ENCODE measurements around the gene ARHGEF33. TPM values are rescaled to one million over a fixed set of nuclear protein-coding genes. Genes with fewer than 3 reads are reported as not detected.

The ARHGEF33 gene
- polyA plus RNA-seq, 1 experiment = 0.32 TPM

DNA sequence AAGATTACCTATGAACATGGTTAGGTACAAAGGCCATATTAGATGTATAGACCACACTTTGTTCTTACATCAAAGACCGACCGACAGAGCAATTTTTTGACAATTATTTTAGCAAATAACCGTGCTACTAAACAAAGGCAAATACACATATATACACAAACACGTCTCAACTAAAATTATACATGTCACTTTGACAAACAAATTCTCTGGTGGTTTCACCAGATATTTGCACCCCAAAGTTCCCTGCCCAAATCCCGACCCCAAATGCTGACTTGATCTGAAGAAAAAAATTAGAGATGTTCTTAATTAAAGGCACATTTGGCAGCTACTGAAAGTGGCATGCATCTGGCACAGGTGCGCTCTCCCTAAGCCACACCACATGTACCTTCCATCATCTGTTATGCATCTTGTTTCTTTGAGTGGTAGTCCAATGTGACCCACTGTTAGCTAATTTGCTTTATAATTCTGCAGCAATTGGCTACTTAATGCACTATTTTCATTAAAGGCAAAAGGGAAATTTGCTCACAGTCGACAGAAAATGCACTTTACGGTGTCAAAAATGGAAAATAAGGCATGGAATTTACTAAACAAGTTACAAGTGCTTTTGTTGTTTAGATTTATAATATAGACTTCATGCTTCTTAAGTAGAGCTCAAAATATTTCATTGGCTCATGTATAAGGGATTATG is 92.1 kb downstream of the ARHGEF33 start:
- no peaks in the 10 kb centered on the region for H3K9me3 ChIP-seq (ENCODE audit: control insufficient read depth, insufficient read depth, low read length)
- no peak overlapping the region for H3K4me3 ChIP-seq (ENCODE audit: low read depth, low read length)
- ChIA-PET POLR2A (no interaction called here), CTCF (no interaction called here)
- TF ChIP-seq, protein P1, sequence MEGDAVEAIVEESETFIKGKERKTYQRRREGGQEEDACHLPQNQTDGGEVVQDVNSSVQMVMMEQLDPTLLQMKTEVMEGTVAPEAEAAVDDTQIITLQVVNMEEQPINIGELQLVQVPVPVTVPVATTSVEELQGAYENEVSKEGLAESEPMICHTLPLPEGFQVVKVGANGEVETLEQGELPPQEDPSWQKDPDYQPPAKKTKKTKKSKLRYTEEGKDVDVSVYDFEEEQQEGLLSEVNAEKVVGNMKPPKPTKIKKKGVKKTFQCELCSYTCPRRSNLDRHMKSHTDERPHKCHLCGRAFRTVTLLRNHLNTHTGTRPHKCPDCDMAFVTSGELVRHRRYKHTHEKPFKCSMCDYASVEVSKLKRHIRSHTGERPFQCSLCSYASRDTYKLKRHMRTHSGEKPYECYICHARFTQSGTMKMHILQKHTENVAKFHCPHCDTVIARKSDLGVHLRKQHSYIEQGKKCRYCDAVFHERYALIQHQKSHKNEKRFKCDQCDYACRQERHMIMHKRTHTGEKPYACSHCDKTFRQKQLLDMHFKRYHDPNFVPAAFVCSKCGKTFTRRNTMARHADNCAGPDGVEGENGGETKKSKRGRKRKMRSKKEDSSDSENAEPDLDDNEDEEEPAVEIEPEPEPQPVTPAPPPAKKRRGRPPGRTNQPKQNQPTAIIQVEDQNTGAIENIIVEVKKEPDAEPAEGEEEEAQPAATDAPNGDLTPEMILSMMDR (IDR thresholded peaks at IDR 0.05; ENCODE audit: low read depth, low read length) = no peak
- no peak for DNase-seq (ENCODE audit: low read depth, low spot score)
- H3K27me3 ChIP-seq (ENCODE audit: control insufficient read depth, insufficient read depth, low read length) = no peaks in the 10 kb centered on the region
- no peak overlapping the region for H3K27ac ChIP-seq (ENCODE audit: low read depth, low read length)

- no peak for DNase-seq (ENCODE audit: low read depth, low spot score)
- TF ChIP-seq, protein P1 (IDR thresholded peaks at IDR 0.05; ENCODE audit: low read depth, low read length) = no peak
- ChIA-PET POLR2A (no interaction called here), CTCF (no interaction called here)
- Histone ChIP-seq H3K27me3 (ENCODE audit: control insufficient read depth, insufficient read depth, low read length) (no peaks in the 10 kb centered on the region), H3K27ac (ENCODE audit: low read depth, low read length) (no peak overlapping the region), H3K9me3 (ENCODE audit: control insufficient read depth, insufficient read depth, low read length) (no peaks in the 10 kb centered on the region), H3K4me3 (ENCODE audit: low read depth, low read length) (no peak overlapping the region)
These were observed 92.8 kb downstream of the ARHGEF33 start for GRCh38 chr2:38982498-38982897.

GRCh38 chr2:38988716-38989115 is 99.0 kb downstream of the ARHGEF33 start:
- POLR2A ChIA-PET = no interaction called here
- Histone ChIP-seq H3K4me3 (ENCODE audit: low read depth, low read length) (no peak overlapping the region), H3K27ac (ENCODE audit: low read depth, low read length) (no peak overlapping the region), H3K27me3 (ENCODE audit: control insufficient read depth, insufficient read depth, low read length) (no peaks in the 10 kb centered on the region), H3K9me3 (ENCODE audit: control insufficient read depth, insufficient read depth, low read length) (no peaks in the 10 kb centered on the region)
- TF ChIP-seq, protein P1 (IDR thresholded peaks at IDR 0.05; ENCODE audit: low read depth, low read length) = no peak
- CTCF ChIA-PET = interaction anchor here (0.8 to 3.4 kb wide), 2 partner anchors 41 to 239 kb away, joined by 3 to 13 read pairs; no protein-coding TSS in a partner anchor
- DNase-seq (ENCODE audit: low read depth, low spot score) = no peak

DNA sequence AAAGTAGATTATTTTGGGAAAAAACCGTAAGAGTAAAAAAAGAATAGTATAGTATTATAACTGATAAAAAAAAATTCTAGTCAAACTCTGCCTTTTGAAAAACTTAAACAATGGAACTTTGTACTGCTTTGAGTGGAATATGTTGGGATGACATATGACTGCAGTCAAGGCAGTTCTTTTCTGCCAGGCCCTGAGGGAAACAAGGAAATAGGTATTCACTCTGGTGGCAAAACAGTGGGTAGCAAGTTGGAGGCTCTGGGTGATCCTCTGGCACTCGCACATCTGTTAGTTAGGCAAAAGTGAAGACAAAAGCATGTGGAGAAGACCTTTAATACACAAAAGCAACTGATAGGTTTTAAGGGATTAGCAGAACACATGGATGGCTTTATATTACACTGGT is 102.2 kb downstream of the ARHGEF33 start:
- Histone ChIP-seq H3K27me3 (ENCODE audit: control insufficient read depth, insufficient read depth, low read length) (no peaks in the 10 kb centered on the region), H3K4me3 (ENCODE audit: low read depth, low read length) (no peak overlapping the region), H3K27ac (ENCODE audit: low read depth, low read length) (no peak overlapping the region), H3K9me3 (ENCODE audit: control insufficient read depth, insufficient read depth, low read length) (no peaks in the 10 kb centered on the region)
- POLR2A ChIA-PET = no interaction called here
- no peak for DNase-seq (ENCODE audit: low read depth, low spot score)
- TF ChIP-seq, protein P1 (IDR thresholded peaks at IDR 0.05; ENCODE audit: low read depth, low read length) = no peak
- CTCF ChIA-PET = no interaction called here

GRCh38 chr2:38997781-38998180 is 108.1 kb downstream of the ARHGEF33 start:
- peak; percentile 88 for DNase-seq (ENCODE audit: low read depth, low spot score)
- Histone ChIP-seq H3K27me3 (ENCODE audit: control insufficient read depth, insufficient read depth, low read length) (no peaks in the 10 kb centered on the region), H3K4me3 (ENCODE audit: low read depth, low read length) (no peak overlapping the region), H3K9me3 (ENCODE audit: control insufficient read depth, insufficient read depth, low read length) (no peaks in the 10 kb centered on the region), H3K27ac (ENCODE audit: low read depth, low read length) (peak overlapping the region; percentile 47)
- ChIA-PET CTCF (interaction anchor here (0.6 to 1.5 kb wide), 3 partner anchors 38 to 418 kb away, joined by 3 to 4 read pairs (median 3); no protein-coding TSS in a partner anchor), POLR2A (interaction anchor here (1.1 to 1.4 kb wide), 2 partner anchors 28 to 246 kb away, joined by 3 to 5 read pairs; partner anchors contain the start of gene SRSF7)
- TF ChIP-seq, protein P1 (IDR thresholded peaks at IDR 0.05; ENCODE audit: low read depth, low read length) = no peak
